ENCODE measurements around the gene TMOD2. TPM values are rescaled to one million over a fixed set of nuclear protein-coding genes. Genes with fewer than 3 reads are reported as not detected.

TMOD2 gene
- total RNA-seq, 1 experiment from 2014 or later: 0.52 TPM

DNA sequence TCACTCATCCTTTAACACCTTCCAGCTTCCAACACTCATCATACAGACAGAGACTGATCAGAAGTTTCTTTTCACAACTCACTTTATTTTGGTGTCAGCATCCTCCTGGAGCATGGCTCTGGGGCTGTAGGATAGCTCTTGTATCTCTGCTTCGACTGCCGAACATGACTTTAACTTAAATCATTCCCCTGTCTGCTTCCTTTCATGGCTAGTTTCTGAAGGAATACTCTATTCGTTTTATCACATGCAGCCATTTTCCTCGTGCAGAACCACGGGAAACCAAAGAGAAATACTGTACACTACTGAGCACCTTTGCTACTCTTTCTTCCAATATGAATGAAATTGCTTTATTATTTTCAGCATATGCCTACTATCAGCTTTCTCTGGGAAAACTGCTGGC is 2.1 kb upstream of the TMOD2 start:
- no peaks in the 10 kb centered on the region; the same call in 1 of the 2 replicates for H3K27me3 ChIP-seq (replicated peaks; ENCODE audit: control insufficient read depth, insufficient read depth, low read length)
- no peak for DNase-seq
- Mint-ChIP-seq H3K27me3 (ENCODE audit: insufficient read depth, unreplicated experiment) (peaks cover 33% of the 10 kb centered on the region), H3K9me3 (ENCODE audit: unreplicated experiment) (no peaks in the 10 kb centered on the region), H3K4me3 (ENCODE audit: unreplicated experiment) (no peak overlapping the region), H3K36me3 (ENCODE audit: insufficient read depth, unreplicated experiment) (no peaks in the 10 kb centered on the region), H3K4me1 (ENCODE audit: low read depth, unreplicated experiment) (peaks cover 7% of the 10 kb centered on the region), H3K27ac (ENCODE audit: unreplicated experiment) (no peak overlapping the region)
- no peak overlapping the region for H3K4me3 ChIP-seq (ENCODE audit: low read depth, low read length)
- POLR2A ChIA-PET: no interaction called here
- H3K9me3 ChIP-seq: no peaks in the 10 kb centered on the region
- TF ChIP-seq CTCF (IDR thresholded peaks at IDR 0.05; ENCODE audit: insufficient read depth in 1 of 2, low read depth in 1 of 2, low read length in 1 of 2, severe bottlenecking in 1 of 2, unreplicated experiment in 1 of 2): no peak
- no peaks in the 10 kb centered on the region for H3K36me3 ChIP-seq (ENCODE audit: control insufficient read depth, insufficient read depth, low read length)
- no peaks in the 10 kb centered on the region for H3K4me1 ChIP-seq
- intact Hi-C loops (cut with micrococcal nuclease; ENCODE audit: unreplicated experiment): no loop called here
- CTCF ChIA-PET: no interaction called here
- no TSS peak for BruUV-seq (replicated peaks)

GRCh38 chr15:51750186-51750585 is 1.2 kb upstream of the TMOD2 start:
- no peak for DNase-seq
- no peaks in the 10 kb centered on the region for H3K36me3 Mint-ChIP-seq (ENCODE audit: insufficient read depth, unreplicated experiment)
- no peak overlapping the region for H3K4me3 ChIP-seq (ENCODE audit: low read depth, low read length)
- intact Hi-C loops (cut with micrococcal nuclease; ENCODE audit: unreplicated experiment): no loop called here
- no TSS peak for BruUV-seq (replicated peaks)
- H3K27ac Mint-ChIP-seq (ENCODE audit: unreplicated experiment): no peak overlapping the region
- H3K27me3 Mint-ChIP-seq (ENCODE audit: insufficient read depth, unreplicated experiment): peaks cover 32% of the 10 kb centered on the region
- POLR2A ChIA-PET: no interaction called here
- H3K27me3 ChIP-seq (replicated peaks; ENCODE audit: control insufficient read depth, insufficient read depth, low read length): no peaks in the 10 kb centered on the region; the same call in 1 of the 2 replicates
- H3K9me3 ChIP-seq: no peaks in the 10 kb centered on the region
- no peak for TF ChIP-seq CTCF (IDR thresholded peaks at IDR 0.05; ENCODE audit: insufficient read depth in 1 of 2, low read depth in 1 of 2, low read length in 1 of 2, severe bottlenecking in 1 of 2, unreplicated experiment in 1 of 2)
- H3K4me1 Mint-ChIP-seq (ENCODE audit: low read depth, unreplicated experiment): peaks cover 7% of the 10 kb centered on the region
- no peaks in the 10 kb centered on the region for H3K9me3 Mint-ChIP-seq (ENCODE audit: unreplicated experiment)
- CTCF ChIA-PET: no interaction called here
- H3K4me1 ChIP-seq: no peaks in the 10 kb centered on the region
- H3K36me3 ChIP-seq (ENCODE audit: control insufficient read depth, insufficient read depth, low read length): no peaks in the 10 kb centered on the region
- no peak overlapping the region for H3K4me3 Mint-ChIP-seq (ENCODE audit: unreplicated experiment)

GRCh38 chr15:51751697-51752683 is 593 bp downstream of the TMOD2 start:
- CTCF ChIA-PET: interaction anchor here (1.0 kb wide), 1 partner anchor 24 kb away, joined by 3 read pairs; no protein-coding TSS in a partner anchor
- H3K27me3 Mint-ChIP-seq (ENCODE audit: insufficient read depth, unreplicated experiment): peaks cover 37% of the 10 kb centered on the region
- intact Hi-C loops (cut with micrococcal nuclease; ENCODE audit: unreplicated experiment): no loop called here
- H3K36me3 Mint-ChIP-seq (ENCODE audit: insufficient read depth, unreplicated experiment): no peaks in the 10 kb centered on the region
- Histone ChIP-seq H3K36me3 (ENCODE audit: control insufficient read depth, insufficient read depth, low read length) (no peaks in the 10 kb centered on the region), H3K27me3 (replicated peaks; ENCODE audit: control insufficient read depth, insufficient read depth, low read length) (no peaks in the 10 kb centered on the region; the same call in 1 of the 2 replicates), H3K9me3 (no peaks in the 10 kb centered on the region), H3K4me1 (no peaks in the 10 kb centered on the region), H3K4me3 (ENCODE audit: low read depth, low read length) (peak overlapping the region; percentile 50)
- peaks cover 7% of the 10 kb centered on the region for H3K4me1 Mint-ChIP-seq (ENCODE audit: low read depth, unreplicated experiment)
- no peaks in the 10 kb centered on the region for H3K9me3 Mint-ChIP-seq (ENCODE audit: unreplicated experiment)
- DNase-seq: peak; percentile 23 to 39
- peak overlapping the region; percentile 74 for H3K4me3 Mint-ChIP-seq (ENCODE audit: unreplicated experiment)
- BruUV-seq (replicated peaks): no TSS peak
- POLR2A ChIA-PET: no interaction called here
- H3K27ac Mint-ChIP-seq (ENCODE audit: unreplicated experiment): no peak overlapping the region
- TF ChIP-seq CTCF (IDR thresholded peaks at IDR 0.05; ENCODE audit: insufficient read depth in 1 of 2, low read depth in 1 of 2, low read length in 1 of 2, severe bottlenecking in 1 of 2, unreplicated experiment in 1 of 2): no peak
